GM21723 (cell line): ENCODE results near the gene TP63.

Source experiments
- ATAC-seq: cut with Tn5 transposase; IDR thresholded peaks from one replicate; pipeline ENCODE4 v1.9.1; 2021; ENCODE audit warnings: mild to moderate bottlenecking, moderate library complexity; ENCODE audit not compliant: unreplicated experiment

The TP63 gene

DNA sequence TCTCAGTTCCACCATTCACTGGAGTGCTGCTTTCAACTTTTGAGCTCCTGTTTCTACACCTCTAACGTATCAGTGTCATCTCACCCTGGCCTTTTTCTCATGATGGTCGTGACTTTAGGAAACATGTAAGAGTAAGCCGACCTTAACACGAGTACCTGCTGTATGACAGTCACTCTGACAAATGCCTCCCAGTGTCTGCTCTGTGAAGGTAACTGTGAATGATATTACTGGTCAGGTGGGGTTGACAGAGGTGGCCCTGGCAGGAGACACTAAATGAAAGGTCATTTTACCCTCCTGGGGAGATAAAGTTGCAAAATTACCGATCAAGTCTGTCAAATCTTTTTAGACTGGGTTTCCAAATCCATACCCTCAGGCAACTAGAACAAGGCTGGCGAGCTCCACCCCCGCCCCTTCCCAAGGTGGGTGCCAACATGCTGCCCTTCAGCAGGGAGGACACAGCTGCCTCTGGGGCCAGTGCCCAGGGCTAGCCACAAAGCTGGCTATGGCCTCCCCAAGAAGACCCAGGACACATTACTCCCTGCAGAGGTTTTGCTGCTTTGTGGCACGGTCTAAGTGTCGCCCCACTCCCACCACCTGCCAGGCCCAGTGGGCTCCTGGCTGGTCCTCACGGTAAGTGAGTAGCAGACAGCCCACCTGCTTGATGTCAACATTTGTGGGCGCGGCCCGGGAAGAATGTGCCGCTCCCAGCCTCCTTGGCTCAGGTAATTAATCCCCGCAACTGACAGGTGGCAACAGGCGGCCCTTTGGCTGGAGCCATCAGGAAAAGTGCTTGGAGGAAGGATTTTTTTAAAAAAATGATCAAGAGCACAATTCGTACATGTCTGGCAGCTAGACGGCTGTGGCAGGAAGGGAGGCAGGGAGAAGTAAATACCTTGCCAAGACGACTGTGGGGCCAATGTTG lies 211.8 kb downstream of the TP63 start:
- ATAC-seq: no peak

DNA sequence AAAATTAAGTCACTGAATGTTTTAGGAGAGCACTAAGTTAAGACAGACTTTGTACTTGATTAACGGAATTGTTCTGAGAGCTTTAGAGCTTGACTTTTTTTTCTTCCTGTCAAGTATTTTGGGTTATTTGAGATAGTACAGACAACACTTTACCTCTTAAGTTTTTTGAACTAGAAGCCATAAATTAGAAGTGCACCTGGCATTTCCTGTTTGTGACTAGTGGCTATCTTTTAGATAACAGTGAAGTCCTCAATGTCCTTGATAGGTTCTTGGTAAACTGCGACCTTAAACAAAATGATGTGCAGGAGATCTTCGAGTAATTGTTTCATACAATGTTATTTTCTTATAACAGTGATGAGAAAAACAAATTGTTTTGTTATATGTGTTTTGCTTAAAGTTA lies 213.9 kb downstream of the TP63 start:
- ATAC-seq: no peak

DNA sequence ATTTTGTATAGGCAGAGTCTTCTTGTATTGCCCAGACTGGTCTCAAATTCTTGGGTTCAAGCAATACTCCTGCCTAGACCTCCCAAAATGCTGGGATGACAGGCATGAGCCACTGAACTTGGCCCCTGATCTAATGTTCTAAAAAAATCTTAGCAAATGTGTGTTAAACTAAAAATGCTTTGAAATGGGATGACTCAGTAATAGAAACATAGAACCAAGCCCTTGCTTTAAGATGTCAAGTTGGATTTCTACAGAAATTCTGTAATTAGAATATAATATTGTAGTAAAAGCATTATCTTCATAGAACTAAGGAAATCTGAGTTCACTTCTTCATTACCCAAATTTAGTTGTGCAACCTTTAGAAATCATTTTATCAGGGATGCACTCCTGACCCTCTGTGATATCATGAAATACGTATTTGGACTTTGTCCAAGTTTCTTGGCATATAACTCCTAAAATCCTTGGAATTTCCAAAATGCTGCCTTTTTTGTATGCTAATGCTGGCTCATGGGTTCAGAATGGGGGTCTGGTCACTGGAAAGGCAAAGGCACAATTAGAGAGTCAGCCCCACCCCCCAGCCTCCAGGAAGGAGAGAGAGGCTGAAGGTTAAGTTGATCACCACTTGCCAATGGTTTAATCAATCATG lies 217.3 kb downstream of the TP63 start:
- no peak for ATAC-seq

DNA sequence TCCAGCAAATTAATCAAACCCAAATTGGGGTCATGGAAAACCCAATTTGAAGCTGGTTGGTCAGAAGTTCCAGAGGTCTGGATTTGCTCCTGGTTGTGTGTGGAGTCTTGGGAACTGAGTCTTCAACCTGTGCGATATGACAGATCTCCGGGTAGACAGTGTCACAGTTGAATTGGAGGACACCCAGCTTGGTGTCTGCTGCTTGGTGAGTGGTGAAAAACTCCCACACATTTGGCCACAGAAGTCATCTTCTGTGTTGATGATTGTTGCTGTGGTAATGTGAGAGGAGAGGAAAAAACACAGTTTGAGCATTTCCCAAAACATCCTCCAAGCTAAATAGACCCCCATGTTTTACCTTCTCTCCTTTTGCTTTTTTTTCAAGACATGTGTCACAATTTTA lies 218.1 kb downstream of the TP63 start:
- no peak for ATAC-seq

DNA sequence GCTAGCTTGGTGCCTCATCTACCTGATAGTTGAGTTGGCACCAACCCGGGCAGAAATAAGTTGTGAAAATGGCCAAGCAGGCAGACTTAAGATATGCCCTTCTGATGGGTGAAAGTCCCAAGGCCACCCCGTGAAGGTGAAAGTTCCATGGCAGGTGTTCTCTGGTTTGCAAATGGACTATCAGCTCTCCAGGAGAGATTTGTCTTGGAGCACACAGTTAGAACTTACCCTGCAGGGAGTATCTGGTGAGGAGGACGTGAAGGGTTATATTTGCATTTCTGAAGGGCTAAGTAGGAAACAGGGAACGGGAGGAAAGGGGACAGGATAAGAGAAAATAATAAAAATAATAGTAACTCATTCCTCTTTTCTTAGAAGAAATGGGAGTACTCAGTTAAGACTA lies 220.5 kb downstream of the TP63 start:
- ATAC-seq: no peak

DNA sequence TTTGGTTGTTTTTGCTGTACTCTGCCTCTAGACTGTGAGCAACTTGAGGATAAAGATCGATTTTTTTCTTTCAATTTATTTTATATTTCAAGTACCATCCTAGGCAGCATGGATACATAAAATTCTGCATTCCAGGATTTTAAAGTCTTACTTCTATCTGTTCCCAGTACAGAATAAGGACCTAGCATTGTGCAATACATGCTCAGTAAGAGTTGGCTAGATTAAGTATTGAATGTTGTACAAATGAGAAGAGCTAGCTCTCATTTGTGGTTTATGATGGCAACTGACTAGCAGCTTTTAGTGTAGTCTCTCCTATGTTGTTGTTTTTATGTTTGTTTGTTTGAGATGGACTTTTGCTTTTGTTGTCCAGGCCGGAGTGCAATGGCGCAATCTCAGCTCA lies 222.7 kb downstream of the TP63 start:
- ATAC-seq: no peak

DNA sequence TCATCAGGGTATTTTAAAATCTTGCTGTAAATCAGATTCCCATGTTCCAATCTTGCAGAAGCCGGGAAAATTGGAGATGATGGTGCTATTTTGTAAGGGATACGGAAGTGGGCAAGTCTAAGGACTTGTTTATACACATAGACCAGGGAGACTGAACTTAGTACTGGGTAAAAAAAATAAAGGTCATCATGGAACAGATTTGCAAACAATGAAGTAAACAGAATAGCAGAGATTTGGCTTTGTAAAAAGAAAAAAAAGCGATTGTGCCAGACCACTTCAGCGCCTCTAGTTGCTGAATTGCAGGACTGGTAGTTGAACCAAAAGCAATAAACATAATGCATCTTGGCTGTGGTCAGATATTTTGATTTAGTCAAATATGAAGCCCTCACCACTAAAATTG lies 229.1 kb downstream of the TP63 start:
- no peak for ATAC-seq

DNA sequence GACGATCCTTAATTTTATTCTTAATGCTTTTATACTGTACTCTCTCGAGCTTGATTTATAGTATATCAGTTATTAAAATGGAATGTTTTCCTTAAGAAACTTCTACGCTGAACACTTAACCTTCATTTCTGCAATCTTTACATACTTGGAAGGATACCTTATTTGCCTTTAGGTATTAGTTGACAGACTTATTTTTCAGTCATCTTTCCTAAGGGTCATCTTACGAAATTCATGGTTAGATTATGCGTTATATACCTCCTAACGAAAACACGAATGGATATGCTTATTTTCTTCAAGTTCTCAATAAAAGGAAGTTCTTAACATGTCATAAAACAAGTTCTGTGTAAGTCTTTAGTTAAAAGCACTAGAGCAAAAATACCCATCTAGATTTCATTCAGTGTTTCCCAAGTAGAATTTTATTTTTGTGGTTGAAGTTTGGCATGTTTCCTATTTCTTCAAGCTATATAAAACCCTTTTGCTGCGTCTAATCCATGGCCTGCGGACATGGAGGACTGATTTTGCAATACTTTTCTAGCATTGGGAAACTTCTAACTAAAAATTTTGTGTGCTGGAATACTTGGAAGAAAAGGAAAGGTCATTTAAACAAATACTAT lies 231.3 kb downstream of the TP63 start:
- ATAC-seq: no peak

DNA sequence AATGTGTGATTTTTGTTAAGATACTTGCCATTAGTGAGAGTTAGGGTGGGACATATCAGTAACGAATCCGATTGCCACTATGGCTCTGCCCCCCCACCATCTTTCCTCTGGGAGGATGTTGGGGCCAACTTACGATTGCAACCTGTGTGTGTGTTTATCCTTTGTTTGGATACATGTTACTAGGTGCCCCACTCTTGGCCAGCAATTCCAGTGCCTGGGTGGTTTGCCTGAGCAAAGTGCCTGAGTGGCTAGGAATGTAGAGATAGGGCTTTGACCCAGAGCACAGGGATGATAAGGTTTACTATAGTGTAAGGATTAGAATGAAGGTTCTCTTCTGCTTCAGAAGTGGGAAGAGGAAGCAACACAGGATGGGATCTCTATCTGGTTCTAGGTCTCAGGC lies 231.8 kb downstream of the TP63 start:
- no peak for ATAC-seq

DNA sequence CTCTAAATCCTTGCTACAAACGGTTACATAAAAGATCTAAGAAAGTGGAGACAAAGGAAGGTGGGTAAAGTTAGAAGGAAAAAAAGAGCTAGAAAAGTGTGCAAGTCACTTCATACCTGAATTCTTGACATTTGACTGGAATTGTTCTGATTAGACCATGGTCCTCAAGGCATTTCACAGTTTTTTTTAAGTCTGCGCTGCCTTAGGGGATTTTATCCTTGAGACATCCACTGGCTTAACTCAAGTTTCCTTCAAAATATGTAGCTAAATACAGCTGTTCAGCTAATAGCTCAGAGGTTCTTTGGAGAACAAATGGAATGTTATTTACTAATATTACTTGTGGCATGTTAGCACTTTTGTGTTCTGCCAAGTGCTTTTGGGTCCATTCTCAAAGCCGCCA lies 236.9 kb downstream of the TP63 start:
- no peak for ATAC-seq

DNA sequence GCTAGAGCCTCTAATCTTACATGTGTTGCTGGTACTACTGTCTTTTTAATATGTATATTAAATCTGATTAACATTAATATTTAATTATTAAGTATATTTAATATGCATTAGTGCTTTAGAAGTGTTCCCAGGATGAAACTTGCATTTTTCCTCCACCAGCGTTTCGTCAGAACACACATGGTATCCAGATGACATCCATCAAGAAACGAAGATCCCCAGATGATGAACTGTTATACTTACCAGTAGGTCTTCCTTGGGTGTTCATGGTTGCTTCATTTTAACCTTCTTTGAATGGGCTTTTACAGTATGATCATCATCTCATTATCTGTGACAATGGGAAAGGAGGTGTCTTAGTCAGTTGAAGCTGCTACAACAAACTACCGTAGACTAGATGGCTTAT lies 238.0 kb downstream of the TP63 start:
- ATAC-seq: no peak

DNA sequence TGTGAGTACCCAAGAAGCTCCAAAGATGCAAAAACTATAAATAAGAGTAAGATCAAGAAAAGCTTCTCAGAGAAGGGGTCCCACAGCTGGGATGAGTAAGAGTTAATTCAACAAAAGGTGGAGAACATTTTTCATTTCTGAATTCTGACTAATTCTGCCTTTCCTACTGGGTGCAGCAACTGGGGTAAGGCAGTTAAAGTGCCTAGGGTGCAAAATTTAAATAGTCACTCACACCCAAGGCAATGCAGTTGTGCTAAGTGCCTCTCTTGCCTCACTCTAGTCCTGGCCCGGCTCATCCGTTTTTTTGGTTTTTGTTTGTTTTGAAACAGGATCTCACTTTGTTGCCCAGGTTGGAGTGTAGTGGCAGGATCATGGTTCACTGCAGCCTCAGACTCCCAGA lies 240.2 kb downstream of the TP63 start:
- ATAC-seq: no peak

DNA sequence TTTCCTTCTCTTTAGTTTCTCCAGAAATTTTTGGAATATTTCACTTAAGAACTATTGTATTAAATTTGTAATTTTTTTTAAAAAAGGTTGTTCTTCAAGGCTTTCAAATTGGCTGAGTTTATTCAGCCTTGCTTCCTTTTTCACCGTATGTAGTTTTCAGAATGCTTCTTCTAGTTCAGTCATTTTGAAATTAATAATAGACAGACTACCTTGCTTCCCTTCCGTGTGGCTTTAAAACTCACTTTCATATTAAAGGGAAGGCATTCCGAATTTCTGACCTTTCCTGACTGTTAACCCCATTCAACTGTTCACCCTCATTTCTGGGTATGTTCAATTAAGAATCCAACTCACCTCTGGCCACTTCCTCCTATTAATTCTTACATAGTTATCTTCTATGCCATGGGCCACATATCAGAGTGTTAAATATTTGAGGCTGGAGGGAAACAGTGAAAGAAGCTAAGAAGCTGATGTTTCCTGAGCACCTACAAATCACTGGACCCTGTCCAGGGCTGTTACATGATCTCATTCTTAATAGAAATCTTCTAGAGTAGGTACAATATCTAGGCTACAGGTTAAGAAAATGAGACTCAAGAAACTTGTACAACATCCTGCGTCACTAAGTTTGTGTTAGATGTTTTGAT lies 252.0 kb downstream of the TP63 start:
- ATAC-seq: no peak

DNA sequence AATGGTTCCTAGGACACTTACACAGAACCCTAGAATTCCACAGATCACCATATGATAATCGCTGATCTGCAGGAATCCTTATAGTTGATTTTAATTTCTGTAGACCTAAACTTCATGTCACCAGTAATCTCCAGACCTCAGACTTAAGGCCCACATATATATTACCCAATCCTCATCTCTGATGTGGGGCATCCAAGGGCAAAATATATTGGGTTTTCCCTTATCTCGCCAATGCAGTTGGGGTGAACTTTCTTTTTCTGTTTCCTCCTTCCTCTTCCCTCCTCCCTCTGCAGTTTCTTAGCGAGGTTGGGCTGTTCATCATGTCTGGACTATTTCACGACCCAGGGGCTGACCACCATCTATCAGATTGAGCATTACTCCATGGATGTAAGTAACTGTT lies 259.3 kb downstream of the TP63 start:
- ATAC-seq: no peak

DNA sequence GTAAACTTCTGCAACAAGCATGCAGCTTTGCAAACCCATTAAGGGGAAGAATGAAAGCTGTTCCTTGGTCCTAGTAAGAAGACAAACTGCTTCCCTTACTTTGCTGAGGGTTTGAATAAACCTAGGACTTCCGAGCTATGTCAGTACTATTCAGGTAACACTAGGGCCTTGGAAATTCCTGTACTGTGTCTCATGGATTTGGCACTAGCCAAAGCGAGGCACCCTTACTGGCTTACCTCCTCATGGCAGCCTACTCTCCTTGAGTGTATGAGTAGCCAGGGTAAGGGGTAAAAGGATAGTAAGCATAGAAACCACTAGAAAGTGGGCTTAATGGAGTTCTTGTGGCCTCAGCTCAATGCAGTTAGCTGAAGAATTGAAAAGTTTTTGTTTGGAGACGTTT lies 265.3 kb downstream of the TP63 start:
- no peak for ATAC-seq

DNA sequence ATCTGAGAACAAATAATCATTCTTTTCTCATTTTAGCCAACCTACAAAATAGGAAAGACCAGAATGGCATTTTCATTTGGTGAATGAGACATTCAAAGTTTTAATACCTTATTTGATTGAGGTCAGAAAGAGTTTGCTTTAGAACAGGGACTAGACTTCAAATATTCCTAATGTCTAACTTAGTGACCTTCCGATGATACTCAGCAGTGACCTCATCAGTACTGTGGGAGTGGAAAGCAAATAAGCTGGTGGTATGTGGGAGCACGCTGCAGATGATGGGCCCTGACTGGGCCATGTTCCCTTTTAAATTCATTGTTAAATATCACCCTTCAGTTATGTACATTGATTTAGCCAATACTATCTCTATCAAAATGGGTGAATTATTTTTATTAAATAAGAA lies 266.2 kb downstream of the TP63 start:
- ATAC-seq: no peak

DNA sequence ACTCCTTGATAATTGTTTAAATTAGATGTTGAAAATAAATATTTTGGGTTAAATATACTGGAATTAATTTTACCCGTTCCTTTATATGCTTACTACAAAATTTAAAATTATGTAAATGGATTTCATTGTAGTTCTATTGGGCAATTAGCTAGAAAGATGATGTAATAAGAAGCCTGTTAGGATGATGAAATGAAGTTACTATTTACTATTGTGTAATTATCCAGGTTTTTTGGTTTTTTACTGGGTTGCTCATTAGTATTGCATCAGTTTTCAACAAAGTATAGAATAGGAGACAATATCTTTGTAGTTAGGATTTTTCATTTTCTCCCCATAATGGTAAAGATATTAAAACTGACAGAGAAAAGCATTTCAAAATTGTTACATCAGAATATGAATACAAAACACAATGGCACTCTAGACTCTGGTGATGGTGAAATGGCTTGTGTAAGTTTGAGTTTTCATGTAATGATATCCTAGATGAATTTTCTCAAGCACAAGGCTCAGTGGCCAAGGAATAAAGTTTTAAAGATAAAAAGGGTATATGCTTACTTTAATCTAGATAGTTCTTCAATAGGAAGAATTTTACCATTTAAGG lies 267.5 kb downstream of the TP63 start:
- ATAC-seq: no peak

DNA sequence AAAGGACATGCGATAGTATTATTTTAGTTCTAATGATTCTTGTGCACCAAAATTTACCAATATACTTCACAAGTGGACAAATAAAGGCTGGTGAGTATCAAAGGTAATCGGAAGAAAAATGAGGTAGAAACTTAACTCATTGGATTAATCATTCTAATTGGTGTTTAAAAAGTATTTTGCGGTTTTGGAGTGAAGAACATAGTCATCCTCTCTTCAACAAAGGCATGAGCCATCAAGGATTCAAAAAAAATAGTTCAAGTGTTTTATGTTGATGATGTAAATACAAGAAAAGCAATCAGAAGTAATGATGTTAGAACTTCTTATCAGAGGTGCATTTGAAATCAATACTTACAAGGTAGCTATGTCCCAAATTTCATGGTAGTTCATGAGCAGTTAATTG lies 268.0 kb downstream of the TP63 start:
- ATAC-seq: no peak

DNA sequence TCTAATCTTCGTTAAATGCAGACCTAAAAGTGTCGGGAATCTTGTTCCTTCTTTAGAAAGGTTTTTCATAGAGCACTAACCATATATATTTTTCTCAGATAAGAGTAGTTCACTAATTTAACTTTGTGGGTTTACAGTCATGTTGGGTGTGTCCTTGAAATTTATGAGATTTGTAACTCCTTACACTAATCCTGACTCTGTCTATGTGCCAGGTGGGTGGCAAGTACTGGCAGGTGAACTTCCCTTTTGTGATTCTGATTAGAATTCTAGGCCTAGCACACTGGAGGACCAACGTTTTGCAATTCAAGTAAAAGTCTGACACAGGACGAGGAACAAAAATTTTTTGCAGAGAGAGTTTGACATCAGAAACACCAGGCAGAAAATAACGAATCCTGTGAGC lies 269.4 kb downstream of the TP63 start:
- no peak for ATAC-seq

DNA sequence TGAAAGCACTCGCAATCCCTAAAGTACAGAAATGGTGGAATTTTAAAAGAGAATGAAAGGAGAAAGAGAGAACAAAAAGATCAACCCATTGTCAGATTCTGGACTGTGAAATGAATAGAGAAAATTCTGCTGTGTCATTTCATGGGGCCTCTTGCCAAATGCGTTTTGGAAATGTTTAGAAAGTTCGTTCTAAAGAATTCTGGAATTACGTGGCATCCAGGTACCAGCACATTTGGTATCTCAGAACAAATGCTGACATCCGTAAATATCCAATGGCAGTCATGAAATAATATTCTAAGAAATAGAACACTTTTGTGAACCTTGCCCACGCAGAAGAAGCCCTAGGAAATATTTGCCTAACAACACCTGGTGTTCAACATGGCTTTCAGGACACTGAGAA lies 270.3 kb downstream of the TP63 start:
- no peak for ATAC-seq
